Panc1 (cell line): ENCODE data around the gene ACOT12. TPM values are rescaled to one million over a fixed set of nuclear protein-coding genes. Genes with fewer than 3 reads are reported as not detected.

ENCODE experiments used
- ATAC-seq: fragments of 200-7000 bp; cut with Tn5 transposase; 2 replicates; pipeline ENCODE4 v1.9.1; 2020; ENCODE audit warnings: mild to moderate bottlenecking, moderate library complexity
- BruUV-seq: library from RNA; stranded (reverse); fragments of 400-500 nt; replicated peaks from 2 replicates; lab custom pipeline; 2021; lab: Mats Ljungman, UMichigan
- CTCF ChIA-PET: fragments of 300-600 bp; sonication (Branson Sonifier 250); formaldehyde crosslinking; loops from one replicate; lab custom pipeline; 2022; ENCODE audit warnings: antibody characterized with exemption; lab: Charles Lee
- POLR2A ChIA-PET: fragments of 300-600 bp; sonication (Branson Sonifier 250); formaldehyde crosslinking; loops from one replicate; lab custom pipeline; 2022; ENCODE audit warnings: antibody characterized with exemption; lab: Charles Lee
- DNase-seq: peaks from one replicate; pipeline ENCODE4 v3.0.0-alpha.2; 2010; ENCODE audit warnings: low read depth, low spot score
- H3K27ac ChIP-seq: 2 replicates; pipeline ENCODE4 v1.5.1; 2011; ENCODE audit warnings: mild to moderate bottlenecking, low read length, inconsistent platforms
- H3K27me3 ChIP-seq: fragments of 200-500 bp; sonication (Bioruptor generic); 2 replicates; pipeline ENCODE4 v1.6.0; 2014; ENCODE audit warnings: low read length, inconsistent platforms; ENCODE audit not compliant: control insufficient read depth, insufficient read depth
- H3K36me3 ChIP-seq: fragments of 200-500 bp; sonication (Bioruptor generic); 2 replicates; pipeline ENCODE4 v1.5.1; 2014; ENCODE audit warnings: inconsistent platforms, mild to moderate bottlenecking, low read length, moderate library complexity; ENCODE audit not compliant: control insufficient read depth, insufficient read depth
- H3K4me1 ChIP-seq: 2 replicates; pipeline ENCODE4 v1.5.1; 2011; ENCODE audit warnings: inconsistent platforms, mild to moderate bottlenecking, low read length, moderate library complexity; ENCODE audit not compliant: control insufficient read depth, insufficient read depth
- H3K4me3 ChIP-seq, 2 experiments: 2 replicates each; pipeline ENCODE4 v1.5.1; 2011 to 2012; ENCODE audit warnings: low read depth in 2 of 2, low read length in 2 of 2, mild to moderate bottlenecking in 2 of 2, inconsistent platforms in 1 of 2, moderate library complexity in 1 of 2
- H3K9me3 ChIP-seq: fragments of 200-500 bp; sonication (Bioruptor generic); 2 replicates; pipeline ENCODE4 v1.5.1; 2014; ENCODE audit warnings: low read depth, mild to moderate bottlenecking, inconsistent platforms, low read length, moderate library complexity; ENCODE audit not compliant: control insufficient read depth, insufficient read depth
- CTCF ChIP-seq: fragments of 450-650 bp; IDR thresholded peaks from 2 replicates; pipeline ENCODE4 v1.5.1; 2017; ENCODE audit warnings: mild to moderate bottlenecking
- POLR2AphosphoS5 ChIP-seq: IDR thresholded peaks from 2 replicates; pipeline ENCODE4 v1.6.1; 2012; ENCODE audit warnings: mild to moderate bottlenecking, low read depth, low read length, moderate library complexity
- REST ChIP-seq, 2 experiments: IDR thresholded peaks; 2 replicates each; pipeline ENCODE4 v1.6.1; 2011 to 2012; ENCODE audit warnings: low read depth in 2 of 2, control low read depth in 1 of 2, low read length in 1 of 2, mild to moderate bottlenecking in 1 of 2, moderate library complexity in 1 of 2; ENCODE audit not compliant: insufficient read depth in 1 of 2
- SIN3A ChIP-seq: IDR thresholded peaks from 2 replicates; pipeline ENCODE4 v1.6.1; 2012; ENCODE audit warnings: low read depth, mild to moderate bottlenecking, low read length, moderate library complexity, borderline replicate concordance; ENCODE audit not compliant: insufficient read depth
- TCF7L2 ChIP-seq: IDR thresholded peaks from 2 replicates; pipeline ENCODE4 v1.6.1; 2011; ENCODE audit warnings: mild to moderate bottlenecking, low read depth, low read length, inconsistent platforms
- in situ Hi-C: cut with HindIII; loops from 2 replicates; pipeline ENCODE4 v1.10.0; 2016; ENCODE audit warnings: low sequenced_read_pairs, low pct_unique_long_range_greater_than_20kb
- intact Hi-C: fragments of 100-400 bp; cut with micrococcal nuclease; formaldehyde crosslinking; loops from one replicate; pipeline ENCODE4 v1.10.0; 2022; ENCODE audit not compliant: unreplicated experiment
- total RNA-seq: library from RNA; stranded (reverse); gene quantifications from one replicate; pipeline ENCODE4 v1.2.1, GENCODE V29; 2021; ENCODE audit not compliant: unreplicated experiment

Gene ACOT12
- total RNA-seq, 1 experiment from 2014 or later: 0.74 TPM

GRCh38 chr5:81427566-81427965, 33.6 kb upstream of the ACOT12 start:
- POLR2A ChIA-PET: no interaction called here
- H3K27ac ChIP-seq: peak overlapping the region; percentile 29; the same call in 1 of the 2 replicates
- H3K27me3 ChIP-seq: no peaks in the 10 kb centered on the region
- no TSS peak for BruUV-seq
- in situ Hi-C loops: no loop called here
- intact Hi-C loops: loop anchor here (5.0 to 10.0 kb wide), 3 partner anchors 320 to 797 kb away; no protein-coding TSS in a partner anchor
- no peak for ATAC-seq
- no peaks in the 10 kb centered on the region for H3K36me3 ChIP-seq
- CTCF ChIA-PET: no interaction called here
- H3K4me3 ChIP-seq: no peak overlapping the region
- peaks cover 15% of the 10 kb centered on the region for H3K4me1 ChIP-seq
- TF ChIP-seq SIN3A: no peak
- no peak for TF ChIP-seq REST (IDR thresholded peaks at IDR 0.05; ENCODE audit: insufficient read depth in 1 of 2, low read depth in 2 of 2, low read length in 1 of 2)
- TF ChIP-seq TCF7L2: no peak
- TF ChIP-seq CTCF: no peak
- TF ChIP-seq POLR2AphosphoS5: no peak
- DNase-seq: no peak
- H3K9me3 ChIP-seq: no peaks in the 10 kb centered on the region

GRCh38 chr5:81426359-81427030, 32.6 kb upstream of the ACOT12 start:
- Histone ChIP-seq H3K4me3 (no peak overlapping the region), H3K27ac (peak overlapping the region; percentile 18; the same call in 1 of the 2 replicates), H3K27me3 (no peaks in the 10 kb centered on the region), H3K4me1 (peaks cover 25% of the 10 kb centered on the region), H3K36me3 (no peaks in the 10 kb centered on the region), H3K9me3 (no peaks in the 10 kb centered on the region)
- ATAC-seq: no peak
- TF ChIP-seq TCF7L2: no peak
- no peak for TF ChIP-seq SIN3A
- no peak for TF ChIP-seq REST (IDR thresholded peaks at IDR 0.05; ENCODE audit: insufficient read depth in 1 of 2, low read depth in 2 of 2, low read length in 1 of 2)
- intact Hi-C loops (loop anchor here (5.0 to 10.0 kb wide), 3 partner anchors 321 to 798 kb away; no protein-coding TSS in a partner anchor), in situ Hi-C loops (no loop called here)
- no TSS peak for BruUV-seq
- CTCF ChIA-PET: no interaction called here
- POLR2A ChIA-PET: no interaction called here
- DNase-seq: no peak
